T47D (cell line): ENCODE results near the gene ACAP1.
A peak's percentile ranks its signal among the peaks of the same experiment; 100 is the strongest.

Source experiments
- DNase-seq, 2 experiments: peaks; one replicate each; pipeline versions ENCODE4 v3.0.0 to v3.0.0-alpha.2; 2011 to 2012; ENCODE audit warnings: low read depth in 1 of 2, low spot score in 1 of 2
- JUND ChIP-seq: IDR thresholded peaks from 2 replicates; pipeline ENCODE4 v1.6.1; 2012; ENCODE audit warnings: low read depth
- in situ Hi-C: cut with HindIII; loops from 2 replicates; pipeline ENCODE4 v1.10.0; 2016; ENCODE audit warnings: low sequenced_read_pairs, low pct_unique_long_range_greater_than_20kb

Gene ACAP1

DNA sequence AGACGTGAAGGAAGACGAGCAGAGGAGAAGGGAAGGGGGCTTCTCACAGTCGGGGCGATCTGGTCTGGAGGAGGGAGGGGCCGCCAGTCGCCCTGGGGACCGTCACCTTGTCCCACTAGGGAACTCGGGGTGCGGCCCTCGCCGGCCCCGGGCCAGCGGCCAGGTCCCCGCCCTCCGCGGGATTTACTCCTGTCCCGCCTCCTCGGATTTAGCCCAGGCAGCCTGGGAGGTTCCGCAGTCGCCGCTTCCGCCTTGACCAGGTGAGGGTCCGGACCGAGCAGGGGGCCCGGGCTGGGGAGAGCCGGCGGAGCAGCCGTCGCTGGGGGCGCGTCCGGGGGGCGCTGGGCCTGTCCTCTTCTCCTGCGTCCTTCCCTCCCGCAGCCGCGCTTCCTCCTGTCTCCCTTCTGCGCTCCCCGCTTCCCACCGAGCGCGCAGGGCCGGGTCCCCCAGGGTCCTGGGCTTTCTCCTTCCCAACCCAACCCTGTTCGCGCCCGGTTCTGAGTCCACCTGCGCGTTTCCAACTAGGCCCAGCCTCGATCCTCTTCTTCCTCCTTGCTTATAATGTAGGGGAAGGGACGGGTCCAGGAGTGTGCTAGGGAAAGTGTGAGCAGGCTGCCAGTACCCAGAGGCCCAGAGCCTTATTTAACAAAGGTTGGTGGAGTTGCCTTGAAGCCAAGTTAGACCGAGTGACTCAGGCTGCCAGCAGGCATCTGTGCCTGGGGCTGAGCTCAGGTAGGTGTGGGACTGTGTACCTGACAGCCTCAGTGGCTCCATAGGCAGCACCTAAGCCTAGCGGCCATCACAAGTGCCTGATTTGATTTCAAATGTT is 44.7 kb downstream of the ACAP1 start, which contains the start of gene TNK1:
Gene TNK1, plus strand, starts transcription at position 235 of the 829 bp plus-strand sequence. CDS start 1,838 bp downstream, outside the sequence.
- in situ Hi-C loops, result no loop called here
- peak; percentile 67 to 79 for DNase-seq
- TF ChIP-seq JUND, result no peak

DNA sequence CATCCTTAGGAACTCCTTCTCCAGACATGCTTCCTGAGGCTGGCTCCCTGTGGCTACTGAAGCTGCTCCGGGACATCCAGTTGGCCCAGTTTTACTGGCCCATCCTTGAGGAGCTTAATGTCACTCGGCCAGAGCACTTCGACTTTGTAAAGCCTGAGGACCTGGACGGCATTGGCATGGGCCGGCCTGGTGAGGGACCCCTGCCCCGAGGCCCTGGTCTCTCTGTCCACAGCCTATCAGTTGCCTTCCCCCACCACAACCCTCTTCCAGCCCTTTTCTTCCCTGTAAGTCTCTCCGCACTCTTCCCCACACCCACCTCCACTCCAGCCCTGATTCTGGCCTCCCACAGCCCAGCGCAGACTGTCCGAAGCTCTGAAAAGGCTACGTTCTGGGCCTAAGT is 46.6 kb downstream of the ACAP1 start:
- DNase-seq, result peak in 1 of 2 experiments; percentile 69
- in situ Hi-C loops, result no loop called here
- TF ChIP-seq JUND, result no peak

GRCh38 chr17:7383371-7383741 is 47.0 kb downstream of the ACAP1 start:
- no peak for DNase-seq
- in situ Hi-C loops, result no loop called here
- no peak for TF ChIP-seq JUND

- in situ Hi-C loops, result no loop called here
These were observed 47.6 kb downstream of the ACAP1 start for GRCh38 chr17:7383742-7384488.

GRCh38 chr17:7384489-7385081 is 48.3 kb downstream of the ACAP1 start:
- DNase-seq, result no peak
- TF ChIP-seq JUND, result no peak
- in situ Hi-C loops, result no loop called here

More at GRCh38 chr17:7383742-7384488, 47.6 kb downstream of the ACAP1 start:
- TF ChIP-seq JUND, result no peak
- DNase-seq, result no peak

GRCh38 chr17:7388856-7389255 is 52.5 kb downstream of the ACAP1 start:
- no peak for DNase-seq
- in situ Hi-C loops, result no loop called here
- TF ChIP-seq JUND, result no peak

DNA sequence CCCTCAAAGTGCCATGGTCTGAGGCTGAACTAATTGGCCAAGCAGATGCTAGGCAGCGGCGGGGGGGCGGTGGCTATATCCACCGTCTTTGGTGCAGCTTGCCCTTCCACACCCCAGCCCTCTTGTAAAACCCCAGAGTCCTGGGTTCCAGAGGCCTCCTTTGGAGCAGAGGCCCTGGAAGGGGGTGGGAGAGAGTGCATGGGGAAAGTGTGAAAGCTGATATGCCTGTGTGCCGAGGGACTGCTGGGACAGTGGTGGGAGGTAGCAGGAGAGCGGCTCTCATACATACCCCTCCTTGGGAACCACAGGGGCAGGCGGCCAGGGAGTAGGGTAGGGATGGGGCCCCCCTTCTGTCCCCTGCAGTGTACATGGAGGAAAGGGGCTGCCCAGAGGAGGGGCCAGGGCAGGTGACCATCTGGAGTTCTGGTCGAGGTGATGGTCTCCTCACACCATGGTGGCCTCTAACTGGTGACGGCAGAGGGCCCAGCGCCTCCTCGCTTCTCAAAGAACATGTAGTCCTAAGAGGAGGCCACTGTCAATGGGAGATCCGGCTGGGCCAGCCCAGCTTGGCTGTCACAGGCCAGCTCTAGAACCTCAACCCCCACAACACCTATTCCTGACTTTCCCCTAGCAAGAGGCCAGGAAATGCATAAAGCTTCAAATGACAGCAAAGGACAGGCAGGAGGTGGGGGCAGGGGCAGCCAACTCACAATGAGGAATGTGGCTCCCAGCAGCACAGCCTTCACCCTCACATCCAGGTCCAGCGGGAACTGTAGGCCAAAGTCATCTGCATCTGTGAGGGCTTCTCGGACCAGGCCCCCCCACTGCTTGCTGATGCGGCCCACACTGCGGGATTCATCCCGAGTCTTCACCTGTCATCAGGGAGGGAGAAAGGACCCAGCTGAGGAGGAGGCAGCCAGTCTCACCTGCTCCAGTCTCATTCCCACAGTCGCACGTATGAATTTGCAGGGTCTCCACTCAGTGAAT is 53.9 kb downstream of the ACAP1 start:
- in situ Hi-C loops, result no loop called here
- no peak for DNase-seq
- no peak for TF ChIP-seq JUND

- TF ChIP-seq JUND, result no peak
- in situ Hi-C loops, result no loop called here
- DNase-seq, result no peak
These were observed 55.0 kb downstream of the ACAP1 start for GRCh38 chr17:7391307-7391706.

- no peak for DNase-seq
- in situ Hi-C loops, result no loop called here
These were observed 56.6 kb downstream of the ACAP1 start for GRCh38 chr17:7392696-7393612.

DNA sequence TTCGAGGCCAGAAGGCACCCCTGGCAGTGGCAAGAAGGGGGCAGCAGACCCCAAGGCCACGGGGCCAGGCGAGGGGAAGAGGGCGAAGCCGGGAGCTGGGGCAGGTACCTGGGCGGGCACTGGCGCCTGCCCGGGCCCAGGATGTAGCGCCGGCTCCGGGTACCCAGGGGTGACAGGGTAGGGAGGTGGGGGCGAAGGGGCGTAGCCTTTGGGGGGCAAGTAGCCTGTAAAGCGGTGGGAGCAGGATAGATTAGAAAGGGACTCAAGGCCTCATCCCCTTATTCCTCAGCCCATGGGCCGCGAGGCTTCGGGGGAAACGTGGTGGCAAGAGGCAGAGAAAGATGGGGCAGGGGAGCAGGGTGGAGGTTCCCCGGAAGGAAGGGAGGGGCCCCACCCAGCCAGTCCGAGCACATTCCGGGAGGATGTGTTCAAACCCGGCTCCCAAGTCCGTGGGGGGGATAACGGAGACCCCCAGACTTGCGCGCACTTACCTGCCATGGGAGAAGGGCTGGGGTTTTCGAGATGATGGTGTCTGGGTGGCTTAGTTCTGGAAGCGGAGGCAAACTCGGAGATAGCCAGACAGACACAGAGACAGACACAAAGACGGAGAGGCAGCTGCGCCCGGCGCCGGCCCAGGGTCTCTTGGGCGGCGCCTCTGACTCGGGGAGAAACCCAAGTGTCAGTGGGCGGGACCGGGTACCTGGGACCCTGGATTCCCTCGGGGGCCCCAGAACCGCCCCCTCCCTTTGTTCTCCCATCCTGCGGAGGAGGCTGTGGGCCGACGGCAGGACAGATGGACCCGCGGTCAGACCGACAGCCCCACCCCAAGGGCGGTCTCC is 57.5 kb downstream of the ACAP1 start:
- in situ Hi-C loops, result no loop called here
- TF ChIP-seq JUND, result no peak
- peak; percentile 26 to 51 for DNase-seq

More at GRCh38 chr17:7392696-7393612, 56.6 kb downstream of the ACAP1 start:
- TF ChIP-seq JUND, result no peak
